Caco-2 (cell line): Measurements from ENCODE around the gene IL10RA. TPM values are rescaled to one million over a fixed set of nuclear protein-coding genes. Genes with fewer than 3 reads are reported as not detected.

Experiments used
- BruUV-seq: library from RNA; stranded (reverse); fragments of 400-500 nt; replicated peaks from 2 replicates; lab custom pipeline; 2021; lab: Mats Ljungman, UMichigan
- CTCF ChIA-PET: fragments of 300-600 bp; sonication (Branson Sonifier 250); formaldehyde crosslinking; loops from one replicate; lab custom pipeline; 2022; ENCODE audit warnings: antibody characterized with exemption; lab: Charles Lee
- POLR2A ChIA-PET: fragments of 300-600 bp; sonication (Branson Sonifier 250); formaldehyde crosslinking; loops from one replicate; lab custom pipeline; 2022; ENCODE audit warnings: antibody characterized with exemption; lab: Charles Lee
- DNase-seq, 2 experiments: peaks; one replicate each; pipeline versions ENCODE4 v3.0.0 to v3.0.0-alpha.2; 2020 to 2022
- H3K27me3 ChIP-seq: replicated peaks from 2 replicates; pipeline ENCODE4 v1.6.0; 2011; ENCODE audit warnings: low read length; ENCODE audit not compliant: control insufficient read depth, insufficient read depth
- H3K36me3 ChIP-seq: 2 replicates; pipeline ENCODE4 v1.5.1; 2011; ENCODE audit warnings: low read length; ENCODE audit not compliant: control insufficient read depth, insufficient read depth
- H3K4me1 ChIP-seq: fragments of 250-450 bp; sonication (Bioruptor Pico); 2 replicates; pipeline ENCODE4 v1.5.1; 2020; ENCODE audit warnings: mild to moderate bottlenecking
- H3K4me3 ChIP-seq: 2 replicates; pipeline ENCODE4 v1.5.1; 2011; ENCODE audit warnings: low read depth, mild to moderate bottlenecking, control low read depth, low read length
- H3K9me3 ChIP-seq: fragments of 250-450 bp; sonication (Bioruptor Pico); 2 replicates; pipeline ENCODE4 v1.5.1; 2020; ENCODE audit warnings: mild to moderate bottlenecking, moderate library complexity
- H3K27ac Mint-ChIP-seq: one replicate; pipeline ENCODE4 v1.8.0; 2022; ENCODE audit warnings: mixed read lengths; ENCODE audit not compliant: unreplicated experiment
- H3K27me3 Mint-ChIP-seq: one replicate; pipeline ENCODE4 v1.8.0; 2022; ENCODE audit warnings: mixed read lengths; ENCODE audit not compliant: insufficient read depth, unreplicated experiment
- H3K36me3 Mint-ChIP-seq: one replicate; pipeline ENCODE4 v1.8.0; 2022; ENCODE audit warnings: mild to moderate bottlenecking, mixed read lengths; ENCODE audit not compliant: insufficient read depth, unreplicated experiment
- H3K4me1 Mint-ChIP-seq: one replicate; pipeline ENCODE4 v1.8.0; 2022; ENCODE audit warnings: low read depth, mixed read lengths; ENCODE audit not compliant: unreplicated experiment
- H3K4me3 Mint-ChIP-seq: one replicate; pipeline ENCODE4 v1.8.0; 2022; ENCODE audit warnings: mild to moderate bottlenecking, moderate library complexity, mixed read lengths; ENCODE audit not compliant: unreplicated experiment
- H3K9me3 Mint-ChIP-seq: one replicate; pipeline ENCODE4 v1.8.0; 2022; ENCODE audit warnings: mixed read lengths; ENCODE audit not compliant: unreplicated experiment
- CTCF ChIP-seq, 2 experiments: fragments of 200-600 bp in 1 of 2; IDR thresholded peaks; 1 replicate in 1 of 2; 2 replicates in 1 of 2; pipeline versions ENCODE4 v1.5.1 to v1.8.0; 2011 to 2022; ENCODE audit warnings: antibody characterized with exemption in 1 of 2, control low read depth in 1 of 2, inconsistent platforms in 1 of 2, low read depth in 1 of 2, low read length in 1 of 2, mild to moderate bottlenecking in 1 of 2, moderate library complexity in 1 of 2; ENCODE audit not compliant: insufficient read depth in 1 of 2, severe bottlenecking in 1 of 2, unreplicated experiment in 1 of 2
- intact Hi-C: fragments of 100-400 bp; cut with micrococcal nuclease; formaldehyde crosslinking; loops from one replicate; pipeline ENCODE4 v1.10.0; 2022; ENCODE audit not compliant: unreplicated experiment
- total RNA-seq: library from RNA; stranded (reverse); gene quantifications from 2 replicates; pipeline ENCODE4 v1.2.3, GENCODE V29; 2022

IL10RA gene
- total RNA-seq, 1 experiment from 2014 or later, result 1.6 TPM

- no peak overlapping the region for H3K4me3 ChIP-seq
- peaks cover 41% of the 10 kb centered on the region for H3K4me1 ChIP-seq
- H3K27me3 Mint-ChIP-seq, result no peaks in the 10 kb centered on the region
- CTCF ChIA-PET, result no interaction called here
- peaks cover 11% of the 10 kb centered on the region for H3K9me3 Mint-ChIP-seq
- POLR2A ChIA-PET, result no interaction called here
- no peaks in the 10 kb centered on the region for H3K9me3 ChIP-seq
- no peak overlapping the region for H3K4me3 Mint-ChIP-seq
- H3K27ac Mint-ChIP-seq, result no peak overlapping the region
- H3K36me3 ChIP-seq, result no peaks in the 10 kb centered on the region
- no peak for DNase-seq
- TF ChIP-seq CTCF (IDR thresholded peaks at IDR 0.05; ENCODE audit: insufficient read depth in 1 of 2, low read depth in 1 of 2, low read length in 1 of 2, severe bottlenecking in 1 of 2, unreplicated experiment in 1 of 2), result no peak
- intact Hi-C loops, result no loop called here
- H3K4me1 Mint-ChIP-seq, result peaks cover 35% of the 10 kb centered on the region
- no peaks in the 10 kb centered on the region for H3K36me3 Mint-ChIP-seq
- H3K27me3 ChIP-seq, result no peaks in the 10 kb centered on the region
- no TSS peak for BruUV-seq
Observed at GRCh38 chr11:118008271-118008911, 22.2 kb downstream of the IL10RA start.

GRCh38 chr11:118009864-118010737 is 23.9 kb downstream of the IL10RA start:
- Mint-ChIP-seq H3K36me3 (no peaks in the 10 kb centered on the region), H3K4me3 (no peak overlapping the region), H3K27me3 (no peaks in the 10 kb centered on the region), H3K27ac (no peak overlapping the region), H3K4me1 (peaks cover 27% of the 10 kb centered on the region), H3K9me3 (peaks cover 9% of the 10 kb centered on the region)
- no TSS peak for BruUV-seq
- Histone ChIP-seq H3K4me1 (peaks cover 33% of the 10 kb centered on the region), H3K4me3 (no peak overlapping the region), H3K27me3 (no peaks in the 10 kb centered on the region), H3K36me3 (no peaks in the 10 kb centered on the region), H3K9me3 (no peaks in the 10 kb centered on the region)
- peak in 1 of 2 experiments; percentile 39 for DNase-seq
- ChIA-PET CTCF (interaction anchor here (0.6 to 1.6 kb wide), 3 partner anchors 25 to 86 kb away, joined by 3 to 6 read pairs (median 5); no protein-coding TSS in a partner anchor), POLR2A (no interaction called here)
- intact Hi-C loops, result no loop called here
- TF ChIP-seq CTCF (IDR thresholded peaks at IDR 0.05; ENCODE audit: insufficient read depth in 1 of 2, low read depth in 1 of 2, low read length in 1 of 2, severe bottlenecking in 1 of 2, unreplicated experiment in 1 of 2), result no peak

- Mint-ChIP-seq H3K27ac (no peak overlapping the region), H3K4me1 (peaks cover 20% of the 10 kb centered on the region), H3K27me3 (no peaks in the 10 kb centered on the region), H3K36me3 (no peaks in the 10 kb centered on the region), H3K9me3 (peaks cover 9% of the 10 kb centered on the region), H3K4me3 (no peak overlapping the region)
- no peak for DNase-seq
- ChIA-PET POLR2A (interaction anchor here (0.6 kb wide), 1 partner anchor 24 kb away, joined by 3 read pairs; the partner anchor contains the start of gene IL10RA), CTCF (interaction anchor here (1.6 kb wide), 1 partner anchor 42 kb away, joined by 6 read pairs; no protein-coding TSS in a partner anchor)
- H3K4me3 ChIP-seq, result no peak overlapping the region
- peaks cover 29% of the 10 kb centered on the region for H3K4me1 ChIP-seq
- H3K36me3 ChIP-seq, result no peaks in the 10 kb centered on the region
- no peaks in the 10 kb centered on the region for H3K27me3 ChIP-seq
- no peak for TF ChIP-seq CTCF (IDR thresholded peaks at IDR 0.05; ENCODE audit: insufficient read depth in 1 of 2, low read depth in 1 of 2, low read length in 1 of 2, severe bottlenecking in 1 of 2, unreplicated experiment in 1 of 2)
- no TSS peak for BruUV-seq
- H3K9me3 ChIP-seq, result no peaks in the 10 kb centered on the region
- intact Hi-C loops, result no loop called here
Observed at GRCh38 chr11:118010738-118011461, 24.7 kb downstream of the IL10RA start.
